CD4-positive, alpha-beta T cell treated with Interleukin-17A for 1 hour (primary cell): Measurements from ENCODE around the gene MBTPS2.
"Not testable (repeated sequence)": the region's sequence is repeated elsewhere in the genome, so short reads cannot be mapped to it uniquely, and the experiment has no call there.

Experiments used
- DNase-seq: peaks from one replicate; pipeline ENCODE4 v3.0.0-alpha.2; 2020

MBTPS2 gene

DNA sequence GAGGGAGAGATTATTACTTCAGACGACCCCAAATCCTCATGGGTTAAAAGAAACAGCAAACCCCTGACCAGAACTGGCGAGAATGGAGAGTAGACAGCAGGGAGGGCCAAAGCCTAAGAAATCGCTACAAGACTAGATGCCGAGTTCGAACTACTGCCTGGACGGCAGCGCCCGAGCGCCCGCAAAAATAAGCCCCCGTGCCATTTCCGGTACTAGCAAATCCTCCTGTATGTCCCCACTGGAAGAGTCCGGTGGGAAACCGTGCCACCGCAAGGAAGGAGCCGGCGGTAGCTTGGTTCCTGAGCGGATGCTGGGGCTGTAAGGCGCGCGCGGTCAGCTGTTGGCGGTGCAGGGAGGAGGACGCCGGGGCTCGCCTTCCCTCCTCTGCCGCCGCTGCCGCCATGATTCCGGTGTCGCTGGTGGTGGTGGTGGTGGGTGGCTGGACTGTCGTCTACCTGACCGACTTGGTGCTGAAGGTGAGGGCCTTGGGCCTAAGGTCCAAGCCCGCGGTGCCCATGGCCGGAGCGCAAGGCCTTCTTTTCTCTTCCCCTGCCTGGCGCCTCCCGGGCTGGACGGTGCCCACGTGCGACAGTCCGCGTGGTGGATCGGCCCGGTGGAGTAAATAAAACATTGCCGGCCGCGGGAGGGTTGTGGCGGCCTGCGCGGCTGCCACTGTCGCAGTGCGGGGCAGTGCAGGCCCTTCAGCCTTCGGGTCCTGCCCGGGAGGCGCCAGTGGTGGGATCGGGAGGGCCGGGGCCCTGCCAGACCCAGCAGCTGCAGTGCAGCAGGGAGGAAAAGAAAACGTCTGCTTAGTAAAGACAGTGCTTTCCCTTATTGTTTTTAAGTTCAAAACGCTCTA is at the start of gene MBTPS2:
Gene MBTPS2 (plus strand): TSS at position 284 of the 859 bp plus-strand sequence. CDS start 118 bp downstream, at position 402.
- DNase-seq: peak; percentile 85

DNA sequence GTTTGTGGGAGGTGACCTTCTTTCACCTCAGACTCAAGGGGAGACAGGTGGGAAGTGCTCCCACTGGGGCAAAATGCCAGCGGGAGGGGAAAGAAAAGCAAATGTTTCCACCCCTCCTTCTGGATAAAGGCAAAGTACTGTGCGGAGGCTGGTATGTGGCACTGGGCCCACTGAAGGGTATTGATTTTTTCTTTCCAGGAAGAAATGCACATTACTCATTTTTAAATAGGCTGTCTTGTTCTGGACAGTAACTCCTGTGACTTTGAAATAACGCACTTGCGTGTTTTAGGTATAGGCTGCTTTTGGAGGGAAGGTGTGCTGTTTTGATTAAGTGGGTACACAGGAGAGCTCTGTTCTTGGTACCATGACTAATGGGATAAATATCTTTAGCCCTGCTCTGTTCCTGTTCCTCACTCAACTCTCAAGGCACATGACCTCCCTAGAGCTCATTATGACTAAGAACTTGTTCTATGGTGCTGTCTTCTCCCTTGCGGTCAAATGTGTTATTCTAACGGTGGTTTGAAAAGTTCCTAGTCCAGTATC is 40.7 kb upstream of the MBTPS2 start:
- no peak for DNase-seq

DNA sequence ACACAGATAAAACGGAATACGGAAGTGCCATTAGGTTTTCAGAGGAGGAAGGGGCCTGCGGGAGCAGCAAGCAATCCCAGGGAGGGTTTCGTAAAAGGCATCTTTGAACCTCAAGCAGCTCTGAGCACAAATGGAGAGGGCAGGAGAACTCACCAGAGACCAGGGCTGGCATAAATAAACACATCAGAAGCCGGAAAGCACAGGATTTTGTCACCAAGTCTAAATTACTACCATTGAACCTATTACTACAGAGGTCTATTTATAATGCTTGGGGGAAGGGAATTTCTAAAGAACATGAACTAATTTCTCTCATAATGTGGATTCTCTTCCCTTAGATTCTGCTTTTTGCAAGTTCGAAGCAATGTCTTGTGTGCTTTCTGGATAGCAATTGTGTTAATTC is 39.6 kb upstream of the MBTPS2 start:
- DNase-seq: no peak

GRCh38 chrX:21800344-21800770 is 39.1 kb upstream of the MBTPS2 start:
- no peak for DNase-seq

DNA sequence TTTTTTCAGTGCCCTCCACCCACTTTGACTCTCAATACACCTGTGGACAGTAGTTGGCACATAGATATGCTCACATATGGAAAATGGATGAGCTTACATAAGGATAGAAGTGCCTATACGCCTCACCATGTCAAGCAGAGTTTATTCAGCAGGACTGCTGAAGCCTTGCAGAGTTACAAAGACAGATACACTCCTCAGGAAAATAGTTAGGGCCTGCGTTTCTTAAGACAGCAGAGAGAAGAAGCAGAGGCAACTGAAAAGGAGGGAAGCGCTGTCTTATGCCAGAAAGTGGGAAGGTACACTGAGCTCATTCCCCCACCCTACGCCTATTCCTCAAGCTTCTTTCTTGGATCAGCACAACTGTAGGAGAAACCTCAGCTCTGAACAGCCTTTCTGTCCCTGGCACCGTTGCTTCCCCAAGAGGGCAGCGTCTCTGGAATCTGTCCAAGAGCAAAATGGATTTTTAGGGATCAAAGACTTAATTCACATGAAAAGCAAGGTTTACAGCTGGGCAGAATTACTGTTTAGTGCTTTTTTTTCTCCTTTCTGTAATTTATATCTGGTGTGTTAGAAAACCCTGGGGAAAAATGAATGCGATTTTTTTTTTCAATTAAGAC is 37.3 kb upstream of the MBTPS2 start:
- no peak for DNase-seq

GRCh38 chrX:21802839-21803238 is 36.6 kb upstream of the MBTPS2 start:
- DNase-seq: no peak

- DNase-seq: no peak
Observed at GRCh38 chrX:21806691-21807090, 32.7 kb upstream of the MBTPS2 start.

DNA sequence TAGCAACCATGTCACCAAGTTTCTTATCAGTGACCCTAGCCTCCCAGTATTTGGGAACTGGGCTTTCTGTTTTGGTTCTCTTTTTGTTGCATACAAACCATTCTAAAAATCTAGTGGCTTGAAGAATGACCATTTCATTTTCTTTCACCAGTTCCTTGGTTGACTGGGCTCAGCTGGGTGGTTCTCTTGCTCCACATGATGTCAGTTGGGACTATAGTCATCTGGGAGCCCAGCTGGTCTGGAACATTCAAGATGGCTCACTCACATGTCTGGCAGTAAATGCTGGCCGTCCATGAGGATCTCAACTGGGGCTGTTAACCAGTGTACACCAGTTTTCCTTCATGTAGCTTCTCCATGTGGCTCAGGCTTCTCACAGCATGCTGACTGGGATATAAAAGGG is 27.6 kb upstream of the MBTPS2 start:
- DNase-seq: no peak

DNA sequence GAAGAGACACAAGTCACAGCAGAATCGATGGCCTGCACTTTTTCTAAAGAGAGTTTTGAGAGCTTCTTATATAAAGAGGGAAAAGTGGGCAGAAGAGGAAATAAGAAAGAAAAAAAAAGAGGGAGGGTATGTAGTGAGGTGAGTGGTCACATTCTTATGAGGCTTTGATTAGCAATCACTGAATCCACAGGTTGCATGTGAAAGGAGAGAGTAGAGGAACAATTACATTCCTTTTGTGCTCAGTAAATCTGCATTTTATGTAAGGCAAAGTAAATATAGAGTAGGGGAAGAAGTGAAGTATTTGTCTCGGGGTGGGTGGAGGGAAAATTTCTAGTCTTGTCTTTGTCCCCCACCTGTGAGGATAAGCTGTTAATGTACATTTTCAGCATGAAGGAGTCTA is 26.8 kb upstream of the MBTPS2 start:
- DNase-seq: no peak

GRCh38 chrX:21813612-21814368 is 25.6 kb upstream of the MBTPS2 start:
- DNase-seq: no peak

DNA sequence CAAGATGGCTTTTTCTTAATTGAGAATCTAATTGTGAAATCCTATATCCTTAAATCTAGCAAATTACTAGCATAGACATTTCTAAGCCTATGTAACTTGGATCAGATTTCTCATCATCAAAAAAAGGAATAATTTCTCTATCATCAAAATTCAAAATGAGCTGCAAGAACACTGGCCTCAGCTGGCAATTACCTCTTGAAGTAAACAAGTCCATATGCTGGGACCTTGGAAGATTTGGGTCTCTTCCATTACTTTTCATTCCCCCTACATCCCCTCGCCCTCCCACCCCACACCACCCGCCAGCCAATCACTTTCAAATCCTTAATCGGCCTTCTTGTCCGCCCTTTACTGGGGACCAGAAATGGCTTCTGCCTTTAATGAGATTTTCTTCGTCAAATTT is 23.3 kb upstream of the MBTPS2 start:
- DNase-seq: no peak

DNA sequence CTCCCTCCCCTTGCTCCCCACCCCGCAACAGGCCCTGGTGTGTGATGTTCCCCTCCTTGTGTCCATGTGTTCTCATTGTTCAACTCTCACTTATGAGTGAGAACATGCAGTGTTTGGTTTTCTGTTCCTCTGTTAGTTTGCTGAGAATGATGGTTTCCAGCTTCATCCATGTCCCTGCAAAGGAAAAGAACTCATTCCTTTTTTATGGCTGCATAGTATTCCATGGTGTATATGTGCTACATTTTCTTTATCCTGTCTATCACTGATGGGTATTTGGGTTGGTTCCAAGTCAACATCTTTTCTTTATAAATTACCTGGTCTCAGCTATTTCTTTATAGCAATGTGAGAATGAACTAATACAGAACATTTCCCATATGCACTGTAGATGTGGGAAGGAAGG is 19.2 kb upstream of the MBTPS2 start:
- DNase-seq: not testable (repeated sequence)

DNA sequence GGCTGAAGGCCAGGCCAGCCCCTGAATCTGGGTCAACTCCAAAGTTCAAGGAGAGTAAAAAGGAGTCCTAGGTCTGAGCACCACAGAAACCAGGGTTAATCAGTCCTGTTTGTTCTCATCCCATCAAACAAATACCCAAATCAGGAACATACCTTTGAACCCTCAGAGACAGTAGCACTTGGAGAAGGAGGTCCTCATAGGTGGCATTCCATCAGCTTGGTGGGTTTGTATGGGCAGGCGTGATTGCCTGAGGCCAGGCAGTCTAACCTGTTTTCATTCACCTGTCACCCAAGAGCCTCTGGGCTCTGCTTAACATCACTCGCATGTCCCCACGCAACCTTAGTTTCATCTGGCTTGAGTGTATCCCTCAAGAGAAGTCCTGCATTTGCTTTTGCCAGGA is 17.5 kb upstream of the MBTPS2 start:
- DNase-seq: no peak

- DNase-seq: no peak
Observed at GRCh38 chrX:21831496-21831895, 7.9 kb upstream of the MBTPS2 start.

DNA sequence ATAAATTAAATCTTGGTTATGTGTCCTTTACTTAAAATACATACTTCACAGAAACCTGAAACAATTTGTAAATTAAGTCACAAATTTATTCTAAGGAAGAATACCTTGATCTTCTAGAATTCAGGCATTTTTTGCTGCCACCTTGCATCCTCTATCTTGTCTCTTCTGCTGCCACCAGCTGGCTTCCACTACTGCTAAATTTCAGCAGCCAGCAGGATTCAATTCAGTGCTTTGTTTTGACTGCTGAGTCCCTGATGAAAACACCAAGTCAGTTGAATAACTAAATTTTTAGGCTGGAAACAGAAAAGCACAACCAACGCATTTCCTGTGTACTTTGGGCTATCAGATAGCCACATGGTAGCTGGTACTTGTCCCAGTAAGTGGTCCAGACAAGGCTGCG is 2.4 kb upstream of the MBTPS2 start:
- DNase-seq: no peak

- peak; percentile 20 for DNase-seq
Observed at GRCh38 chrX:21838937-21839333, 482 bp upstream of the MBTPS2 start.

DNA sequence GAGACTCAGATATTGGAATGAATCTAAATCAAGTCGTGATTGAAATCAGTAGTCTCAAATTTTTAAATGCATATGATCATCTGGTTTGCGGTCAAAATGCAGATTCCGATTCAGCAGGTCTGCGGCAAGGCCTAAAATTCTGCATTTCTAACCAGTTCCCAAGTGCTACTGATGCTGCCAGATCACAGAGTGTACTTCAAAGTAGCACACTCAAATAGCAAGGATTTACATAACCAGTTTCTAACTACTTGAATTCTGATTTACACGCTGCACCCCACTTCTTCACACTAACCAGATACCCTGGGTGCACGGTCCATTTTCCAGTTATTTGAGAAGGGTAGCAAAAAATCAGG is 752 bp downstream of the MBTPS2 start:
- DNase-seq: peak; percentile 13

DNA sequence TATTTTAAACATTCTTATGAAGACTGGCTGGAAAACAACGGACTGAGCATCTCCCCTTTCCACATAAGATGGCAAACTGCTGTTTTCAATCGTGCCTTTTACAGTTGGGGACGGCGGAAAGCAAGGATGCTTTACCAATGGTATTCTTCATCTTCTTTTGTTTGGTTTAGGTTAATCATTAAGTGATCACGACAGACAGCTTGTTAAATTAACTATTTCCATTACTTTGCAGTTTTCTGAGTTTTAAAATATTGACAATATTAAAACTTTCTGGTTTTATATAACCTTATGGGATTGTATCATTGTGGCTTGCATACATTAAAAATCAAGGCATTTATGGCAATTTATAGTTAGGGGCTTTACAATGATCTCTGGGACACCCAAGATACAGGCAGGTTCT is 3.8 kb downstream of the MBTPS2 start:
- no peak for DNase-seq

DNA sequence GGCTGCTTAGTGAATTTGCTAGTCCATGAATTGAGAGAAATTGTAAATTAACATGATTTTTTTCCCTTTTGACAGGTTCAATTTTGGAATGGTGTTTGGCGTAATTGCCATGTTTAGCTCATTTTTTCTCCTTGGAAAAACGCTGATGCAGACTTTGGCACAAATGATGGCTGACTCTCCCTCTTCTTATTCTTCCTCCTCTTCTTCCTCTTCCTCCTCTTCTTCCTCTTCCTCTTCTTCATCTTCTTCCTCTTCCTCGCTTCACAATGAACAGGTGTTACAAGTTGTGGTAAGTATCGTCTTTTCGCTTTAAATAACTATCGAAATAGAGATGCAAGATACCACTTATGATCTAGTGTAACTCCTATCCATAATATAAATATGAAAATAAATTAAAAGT is 5.7 kb downstream of the MBTPS2 start:
- no peak for DNase-seq

DNA sequence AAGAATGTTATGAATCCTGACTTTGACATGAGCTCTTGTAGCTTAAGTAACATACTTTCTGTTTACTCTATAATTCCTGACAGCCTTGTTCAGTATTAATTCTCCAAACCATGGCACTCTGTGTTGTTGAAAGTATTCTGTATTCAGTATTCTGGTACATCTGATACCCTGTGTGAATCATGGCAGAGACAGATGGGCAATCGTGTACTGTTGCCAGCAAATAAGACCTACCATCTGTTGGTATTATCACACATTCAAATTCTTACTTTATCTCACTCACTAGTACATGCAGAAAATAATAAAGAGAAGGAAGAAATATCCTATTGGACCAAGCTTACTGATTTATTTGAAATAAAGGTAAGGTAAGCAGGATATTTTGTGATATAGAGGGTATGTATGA is 7.9 kb downstream of the MBTPS2 start:
- no peak for DNase-seq

DNA sequence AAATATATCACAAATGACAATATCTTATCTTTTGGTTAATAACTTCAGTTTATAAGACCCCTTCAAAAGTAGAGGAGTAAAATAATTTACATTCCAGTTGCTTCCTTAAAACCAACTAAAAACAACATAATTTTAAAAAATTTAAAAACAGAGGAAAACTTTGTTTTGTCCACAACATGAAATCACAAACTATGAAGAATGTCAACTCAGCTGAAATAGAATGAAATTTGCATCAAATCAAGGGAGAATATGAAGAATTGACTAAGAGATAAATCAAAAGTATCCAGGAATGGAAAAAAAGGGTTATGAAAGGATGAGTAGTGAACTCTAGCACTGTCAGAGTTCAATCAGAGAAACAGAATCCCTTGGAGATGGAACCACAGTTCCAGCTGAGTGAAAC is 14.2 kb downstream of the MBTPS2 start:
- DNase-seq: no peak

GRCh38 chrX:21855937-21856415 is 16.6 kb downstream of the MBTPS2 start, which contains the start of gene YY2:
TSS of gene YY2 (plus strand) at chrX:21855987. CDS start at chrX:21856485, 498 bp downstream.
- no peak for DNase-seq

- DNase-seq: no peak
Observed at GRCh38 chrX:21856504-21856903, 17.1 kb downstream of the MBTPS2 start.
